H1 (cell line): ENCODE data around the gene SPINT1. TPM values are rescaled to one million over a fixed set of nuclear protein-coding genes. Genes with fewer than 3 reads are reported as not detected.

ENCODE experiments used
- ATF2 ChIP-seq: IDR thresholded peaks from 2 replicates; pipeline ENCODE4 v1.6.1; 2012; ENCODE audit warnings: low read length, inconsistent platforms
- EZH2 ChIP-seq: fragments of 200-600 bp; sonication (generic); IDR thresholded peaks from 2 replicates; pipeline ENCODE4 v1.7.1; 2012; ENCODE audit warnings: low read depth, mild to moderate bottlenecking, moderate library complexity, low read length, inconsistent platforms; ENCODE audit not compliant: severe bottlenecking
- NANOG ChIP-seq: IDR thresholded peaks from 2 replicates; pipeline ENCODE4 v1.6.1; 2011; ENCODE audit warnings: low read length, low read depth, mild to moderate bottlenecking, inconsistent platforms; ENCODE audit not compliant: insufficient read depth, poor library complexity, severe bottlenecking
- NRF1 ChIP-seq: IDR thresholded peaks from 2 replicates; pipeline ENCODE4 v1.6.1; 2011; ENCODE audit warnings: mild to moderate bottlenecking, low read depth, low read length, improper control_type of control experiment
- PHF8 ChIP-seq: fragments of 200-600 bp; sonication (generic); conservative IDR thresholded peaks from 2 replicates; pipeline ENCODE4 v1.7.1; 2012; ENCODE audit warnings: low read depth, mild to moderate bottlenecking, inconsistent platforms, low read length, moderate library complexity
- POLR2AphosphoS5 ChIP-seq: IDR thresholded peaks from 2 replicates; pipeline ENCODE4 v1.6.1; 2011; ENCODE audit warnings: low read depth, low read length
- SIN3A ChIP-seq, 2 experiments: IDR thresholded peaks in 1 of 2; conservative IDR thresholded peaks in 1 of 2; 2 replicates each; pipeline ENCODE4 v1.6.1; 2011 to 2012; ENCODE audit warnings: low read length in 2 of 2, improper control_type of control experiment in 1 of 2, low read depth in 1 of 2, mild to moderate bottlenecking in 1 of 2
- SP4 ChIP-seq: IDR thresholded peaks from 2 replicates; pipeline ENCODE4 v1.6.1; 2012; ENCODE audit warnings: low read length, inconsistent platforms
- TAF1 ChIP-seq: IDR thresholded peaks from 2 replicates; pipeline ENCODE4 v1.6.1; 2011; ENCODE audit warnings: mild to moderate bottlenecking, low read depth, low read length
- TCF12 ChIP-seq: IDR thresholded peaks from 2 replicates; pipeline ENCODE4 v1.6.1; 2011; ENCODE audit warnings: low read depth, mild to moderate bottlenecking, low read length
- polyA plus RNA-seq, 7 experiments: library from polyadenylated mRNA; depleted of rRNA in 3 of 7; stranded (reverse) in 5 of 7; unstranded in 2 of 7; fragments of >200 nt in 5 of 7; fragments of 200-250 nt in 2 of 7; gene quantifications; 1 replicate in 5 of 7; 2 replicates in 1 of 7; 4 replicates in 1 of 7; pipeline versions ENCODE4 v1.2.1 to v1.2.3, GENCODE V29; 2011 to 2013; ENCODE audit warnings: missing spikeins in 2 of 7, mixed read lengths in 2 of 7
- total RNA-seq: library from RNA; stranded (reverse); fragmentation: NEBNext Ultra II Directional; extraction: Animal tissue kit (Norgen Biotek cat#: 25700); gene quantifications from 2 replicates; pipeline ENCODE4 v1.2.1, GENCODE V29; 2021
- TF ChIP-seq, protein P1 (sequence below): IDR thresholded peaks from 2 replicates; pipeline ENCODE4 v1.6.1; 2012; ENCODE audit warnings: inconsistent platforms

SPINT1 gene
- total and polyA plus RNA-seq, 2 of the 8 experiments (the other 6 are each of a cell fraction or from before 2014, with no cell fraction given) = 117 to 155 TPM

DNA sequence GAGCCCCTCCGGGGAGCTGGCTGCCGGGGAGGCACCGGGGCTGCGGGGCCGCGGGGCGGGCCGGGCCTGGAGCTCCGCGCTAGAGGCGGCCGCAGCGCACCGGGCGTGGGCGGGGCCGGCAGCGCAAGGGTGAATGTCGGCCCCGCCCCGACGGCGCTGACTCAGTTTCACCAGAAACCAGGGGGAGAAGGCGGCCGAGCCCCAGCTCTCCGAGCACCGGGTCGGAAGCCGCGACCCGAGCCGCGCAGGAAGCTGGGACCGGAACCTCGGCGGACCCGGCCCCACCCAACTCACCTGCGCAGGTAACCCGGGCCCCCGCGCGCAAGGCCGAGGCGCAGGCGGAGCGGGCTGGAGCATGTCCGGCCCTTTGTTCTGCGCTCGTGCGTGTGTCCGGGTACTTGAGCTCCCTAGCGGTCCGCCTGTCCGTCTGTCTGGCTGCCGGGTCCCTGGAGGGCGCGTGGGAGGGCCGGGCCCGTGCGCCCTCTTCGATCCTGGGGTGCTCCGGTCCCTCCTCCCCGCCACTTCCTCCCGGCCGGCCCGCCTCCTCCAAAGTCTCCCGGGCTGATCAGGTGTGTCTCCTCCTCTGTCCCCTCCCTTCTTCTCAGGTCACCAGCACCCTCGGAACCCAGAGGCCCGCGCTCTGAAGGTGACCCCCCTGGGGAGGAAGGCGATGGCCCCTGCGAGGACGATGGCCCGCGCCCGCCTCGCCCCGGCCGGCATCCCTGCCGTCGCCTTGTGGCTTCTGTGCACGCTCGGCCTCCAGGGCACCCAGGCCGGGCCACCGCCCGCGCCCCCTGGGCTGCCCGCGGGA is at the start of gene SPINT1 (continued):
- peak; percentile 10 to 31; a peak in 1 of 4 replicates for TF ChIP-seq SIN3A (conservative IDR thresholded peaks at IDR 0.05 in 1 of 2, IDR thresholded peaks at IDR 0.05 in 1 of 2; ENCODE audit: low read depth in 1 of 2, low read length in 2 of 2)
- TF ChIP-seq TCF12 = no peak
- TF ChIP-seq PHF8 = no peak; the same call in 1 of the 2 replicates
- no peak for TF ChIP-seq SP4
- TF ChIP-seq NRF1 = peak; percentile 5; the same call in 1 of the 2 replicates
- TF ChIP-seq EZH2 = no peak
- peak; percentile 72 for TF ChIP-seq TAF1
- TF ChIP-seq NANOG = no peak
- TF ChIP-seq POLR2AphosphoS5 = peak; percentile 70
- 0 out of 2 replicates have a peak, but pooled peaks have one; percentile 22 for TF ChIP-seq ATF2
- TF ChIP-seq, protein P1, sequence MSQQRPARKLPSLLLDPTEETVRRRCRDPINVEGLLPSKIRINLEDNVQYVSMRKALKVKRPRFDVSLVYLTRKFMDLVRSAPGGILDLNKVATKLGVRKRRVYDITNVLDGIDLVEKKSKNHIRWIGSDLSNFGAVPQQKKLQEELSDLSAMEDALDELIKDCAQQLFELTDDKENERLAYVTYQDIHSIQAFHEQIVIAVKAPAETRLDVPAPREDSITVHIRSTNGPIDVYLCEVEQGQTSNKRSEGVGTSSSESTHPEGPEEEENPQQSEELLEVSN = peak; percentile 38
